Psoas muscle (tissue), 8 donors: Measurements from ENCODE around the gene ADAMTS12. TPM values are rescaled to one million over a fixed set of nuclear protein-coding genes. Genes with fewer than 3 reads are reported as not detected.
A peak's percentile ranks its signal among the peaks of the same experiment; 100 is the strongest.

Experiments
- ATAC-seq, 4 donors: fragments of 200-7000 bp; cut with Tn5 transposase; one replicate each; pipeline ENCODE4 v1.9.1; 2020; ENCODE audit warnings: moderate library complexity in 3 of 4, mild to moderate bottlenecking in 2 of 4
- DNase-seq, 2 donors: peaks; one replicate each; pipeline ENCODE4 v3.0.0-alpha.2; 2020
- H3K27ac ChIP-seq: fragments of 200-600 bp; one replicate; pipeline ENCODE4 v1.8.0; 2022
- H3K27me3 ChIP-seq, 3 donors: fragments of 200-600 bp in 1 of 3; one replicate each; pipeline versions ENCODE4 v1.6.1 to v1.8.0; 2013 to 2022; ENCODE audit warnings: low read length in 2 of 3, mild to moderate bottlenecking in 2 of 3, moderate library complexity in 1 of 3; ENCODE audit not compliant: insufficient read depth in 3 of 3
- H3K36me3 ChIP-seq, 2 donors: fragments of 200-600 bp in 1 of 2; one replicate each; pipeline versions ENCODE4 v1.6.1 to v1.8.0; 2013 to 2022; ENCODE audit warnings: low read depth in 1 of 2, mild to moderate bottlenecking in 1 of 2, moderate library complexity in 1 of 2; ENCODE audit not compliant: insufficient read depth in 1 of 2
- H3K4me1 ChIP-seq: fragments of 200-600 bp; one replicate; pipeline ENCODE4 v1.8.0; 2022
- H3K4me3 ChIP-seq: fragments of 200-600 bp; one replicate; pipeline ENCODE4 v1.8.0; 2022; ENCODE audit warnings: mild to moderate bottlenecking
- H3K9me3 ChIP-seq: fragments of 200-600 bp; one replicate; pipeline ENCODE4 v1.8.0; 2022
- WGBS, 3 donors: extraction: QIAGEN DNeasy Blood & Tissue Kit; methylation state at CpG; one replicate each; pipeline versions ENCODE4 v1.1.6 to v1.1.7; 2013; 5-methylcytosine and 5-hydroxymethylcytosine counted together
- intact Hi-C, 2 donors: fragments of 100-400 bp; cut with DNase I; formaldehyde crosslinking; loops; one replicate each; pipeline versions ENCODE4 v1.11.0 to v1.14.2; 2022
- polyA plus RNA-seq, 3 donors: library from polyadenylated mRNA; stranded (reverse); fragments of 200-250 nt; gene quantifications; one replicate each; pipeline ENCODE4 v1.2.3, GENCODE V29; 2013
- total RNA-seq, 4 donors: library from RNA; stranded (reverse); fragmentation: NEBNext Ultra II Directional in 2 of 4; extraction: Animal tissue kit (Norgen Biotek cat#: 25700) in 2 of 4; gene quantifications; one replicate each; pipeline versions ENCODE4 v1.2.1 to v1.2.4, GENCODE V29; 2021 to 2023
- TF ChIP-seq, protein P1 (sequence below): fragments of 200-600 bp; IDR thresholded peaks from one replicate; pipeline ENCODE4 v1.8.0; 2022; ENCODE audit warnings: antibody characterized with exemption
- donor health status: healthy with polysubstance abuse.
- donor health status: DM: no; HTN: no; CAD: no; lungs with moderate emphysema.
- donor health status: Bipolar disorder and iron deficiency.
- donor health status: healthy.
- donor health status: DM: yes; HTN: yes; CAD: no.
- donor health status: DM: no; HTN: no; CAD: no.
- donor health status: DM: no; HTN: no; CAD: no.
- donor health status: DM: yes; HTN: yes; CAD: no.

ADAMTS12 gene
- total and polyA plus RNA-seq, 7 donors, result 0.19 to 1.2 (median 0.88) TPM

DNA sequence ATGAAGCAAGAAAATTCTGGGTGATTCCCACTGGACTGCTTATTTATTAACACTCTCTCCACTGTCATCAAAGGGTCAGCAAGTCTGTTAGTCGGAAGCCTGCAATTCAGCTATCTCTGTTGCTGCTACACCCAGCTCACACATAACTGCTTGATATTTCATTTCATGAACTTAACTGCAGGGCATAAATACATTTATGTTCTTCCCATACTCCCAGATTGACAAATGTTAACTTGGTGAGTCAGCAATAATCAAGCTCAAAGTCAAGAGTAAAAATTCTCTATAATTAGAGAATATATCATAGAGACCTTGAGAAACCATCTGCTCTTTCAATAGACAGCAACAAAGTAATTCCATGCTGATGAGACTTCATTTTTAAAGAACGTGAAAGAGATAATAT is 198.8 kb downstream of the ADAMTS12 start:
- TF ChIP-seq, protein P1, sequence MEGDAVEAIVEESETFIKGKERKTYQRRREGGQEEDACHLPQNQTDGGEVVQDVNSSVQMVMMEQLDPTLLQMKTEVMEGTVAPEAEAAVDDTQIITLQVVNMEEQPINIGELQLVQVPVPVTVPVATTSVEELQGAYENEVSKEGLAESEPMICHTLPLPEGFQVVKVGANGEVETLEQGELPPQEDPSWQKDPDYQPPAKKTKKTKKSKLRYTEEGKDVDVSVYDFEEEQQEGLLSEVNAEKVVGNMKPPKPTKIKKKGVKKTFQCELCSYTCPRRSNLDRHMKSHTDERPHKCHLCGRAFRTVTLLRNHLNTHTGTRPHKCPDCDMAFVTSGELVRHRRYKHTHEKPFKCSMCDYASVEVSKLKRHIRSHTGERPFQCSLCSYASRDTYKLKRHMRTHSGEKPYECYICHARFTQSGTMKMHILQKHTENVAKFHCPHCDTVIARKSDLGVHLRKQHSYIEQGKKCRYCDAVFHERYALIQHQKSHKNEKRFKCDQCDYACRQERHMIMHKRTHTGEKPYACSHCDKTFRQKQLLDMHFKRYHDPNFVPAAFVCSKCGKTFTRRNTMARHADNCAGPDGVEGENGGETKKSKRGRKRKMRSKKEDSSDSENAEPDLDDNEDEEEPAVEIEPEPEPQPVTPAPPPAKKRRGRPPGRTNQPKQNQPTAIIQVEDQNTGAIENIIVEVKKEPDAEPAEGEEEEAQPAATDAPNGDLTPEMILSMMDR, result no peak
- Histone ChIP-seq H3K27me3 (no peaks in the 10 kb centered on the region), H3K4me1 (no peaks in the 10 kb centered on the region), H3K27ac (no peak overlapping the region), H3K9me3 (peaks cover 7% of the 10 kb centered on the region), H3K4me3 (no peak overlapping the region), H3K36me3 (no peaks in the 10 kb centered on the region)
- DNase-seq, result no peak
- WGBS, 3 donors, result 87 to 92% (median 88%) methylated on average over 2 of the region's 2 CpGs
- intact Hi-C loops, result no loop called here
- ATAC-seq, result no peak

DNA sequence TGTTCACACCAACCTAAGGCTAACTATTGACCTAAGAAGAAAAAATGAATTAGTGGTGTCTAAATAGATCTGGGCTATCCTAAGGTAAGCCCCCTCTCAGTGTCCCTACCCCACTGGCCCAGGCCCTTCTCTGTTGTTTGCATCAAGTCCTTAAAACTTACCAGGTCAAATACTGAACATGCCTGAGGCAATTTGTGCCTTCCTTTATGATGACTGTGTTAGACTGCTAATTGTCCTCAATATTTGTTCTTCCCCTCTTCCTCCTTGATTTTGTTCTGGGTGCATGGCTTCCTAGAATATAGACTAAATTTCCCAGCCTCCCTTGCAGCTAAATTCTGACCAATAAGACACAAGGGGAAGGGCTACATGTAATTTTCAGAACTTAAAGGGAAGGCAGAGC is 199.9 kb downstream of the ADAMTS12 start:
- no peak overlapping the region for H3K4me3 ChIP-seq
- DNase-seq, result no peak

DNA sequence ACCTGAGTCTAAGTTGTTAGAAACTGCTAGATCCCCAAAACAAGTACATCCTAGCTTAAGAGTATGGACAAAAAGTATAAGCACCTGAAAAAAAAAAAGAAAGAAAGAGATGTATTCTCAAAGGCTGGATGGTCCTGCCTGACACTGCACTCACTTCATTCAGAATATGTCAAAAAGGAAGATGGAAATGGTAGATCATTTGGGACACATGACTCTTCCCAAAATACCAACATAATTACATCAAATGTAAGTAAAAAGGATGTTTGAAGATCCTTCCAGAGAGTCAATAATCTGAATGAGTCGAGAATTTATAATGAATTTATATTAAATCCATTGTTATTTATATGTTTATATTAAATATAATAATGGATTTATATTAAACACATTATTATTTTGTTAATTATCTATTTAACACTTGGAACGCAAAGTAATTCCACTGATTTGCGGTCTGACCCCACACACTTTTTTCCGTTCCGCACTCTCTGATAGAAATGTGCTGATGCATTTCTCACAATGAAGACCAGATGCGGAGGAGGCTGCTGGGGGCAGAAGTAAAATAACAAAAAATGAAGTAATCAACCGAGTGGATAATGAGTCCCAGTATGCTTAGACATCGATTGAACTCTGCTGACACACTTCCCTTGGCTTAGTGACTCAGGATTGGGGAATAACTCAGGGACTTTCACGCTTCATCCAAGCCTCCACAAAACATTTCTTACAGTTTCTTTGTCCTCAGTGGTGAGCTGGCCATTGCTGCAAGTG is 201.2 kb downstream of the ADAMTS12 start:
- Histone ChIP-seq H3K36me3 (no peaks in the 10 kb centered on the region), H3K4me3 (no peak overlapping the region), H3K9me3 (peaks cover 7% of the 10 kb centered on the region), H3K27ac (no peak overlapping the region), H3K4me1 (no peaks in the 10 kb centered on the region), H3K27me3 (no peaks in the 10 kb centered on the region)
- intact Hi-C loops, result no loop called here
- DNase-seq, result no peak
- peak in 1 of 4 donors; percentile 54 for ATAC-seq
- WGBS, 3 donors, result 73 to 80% (median 77%) methylated on average over 9 of the region's 9 CpGs
- TF ChIP-seq, protein P1, result no peak

More for the DNA sequence above, 199.9 kb downstream of the ADAMTS12 start:
- Histone ChIP-seq H3K27me3 (no peaks in the 10 kb centered on the region), H3K36me3 (no peaks in the 10 kb centered on the region), H3K9me3 (peaks cover 7% of the 10 kb centered on the region), H3K27ac (no peak overlapping the region), H3K4me1 (no peaks in the 10 kb centered on the region)
- no peak for ATAC-seq
- intact Hi-C loops, result no loop called here
- TF ChIP-seq, protein P1, result no peak

DNA sequence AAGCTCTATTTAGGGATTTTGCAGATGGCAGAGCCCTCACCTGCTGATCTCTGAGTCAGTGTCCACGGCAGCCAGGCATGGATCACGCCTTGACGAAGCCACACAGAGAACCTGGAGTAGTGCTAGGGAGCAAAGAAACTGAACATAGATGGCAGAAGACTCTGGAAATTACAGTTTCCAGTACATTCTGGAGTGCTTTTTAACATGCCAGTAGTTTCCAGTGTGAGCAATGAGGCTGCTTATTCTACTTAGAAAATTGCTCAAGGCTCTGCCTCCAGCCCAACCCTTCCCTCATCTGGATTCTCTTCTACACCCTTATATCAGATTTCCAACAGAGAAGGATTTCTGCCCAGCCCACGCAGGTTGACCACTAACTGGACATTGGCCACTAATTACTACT is 203.3 kb downstream of the ADAMTS12 start:
- intact Hi-C loops, result no loop called here
- WGBS, 3 donors, result 43 to 58% (median 52%) methylated on average over 4 of the region's 4 CpGs
- DNase-seq (no peak), ATAC-seq (peak in 1 of 4 donors; percentile 19)
- peaks cover 4% of the 10 kb centered on the region for H3K9me3 ChIP-seq
- no peak overlapping the region for H3K27ac ChIP-seq
- no peak overlapping the region for H3K4me3 ChIP-seq
- TF ChIP-seq, protein P1, result no peak
- no peaks in the 10 kb centered on the region for H3K4me1 ChIP-seq
- no peaks in the 10 kb centered on the region for H3K27me3 ChIP-seq
- H3K36me3 ChIP-seq, result no peaks in the 10 kb centered on the region

DNA sequence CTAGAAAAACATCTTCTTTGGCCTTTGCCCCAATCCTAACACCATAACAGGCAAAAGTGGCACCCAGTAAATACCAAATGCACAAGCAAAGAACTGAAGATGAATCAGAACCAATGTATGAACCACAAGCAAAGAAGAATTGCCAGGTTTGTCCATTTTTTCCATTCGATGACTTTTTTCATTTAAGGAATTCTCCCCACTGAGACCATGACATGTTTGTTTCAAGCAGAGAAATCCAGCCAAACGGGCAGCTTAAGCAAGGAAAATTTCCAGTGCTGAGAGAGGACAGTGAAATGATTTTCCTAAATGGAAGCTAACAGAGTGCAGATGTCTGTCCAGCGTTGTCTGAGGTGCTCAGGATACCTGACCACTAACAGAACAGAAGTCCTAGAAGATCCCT is 203.7 kb downstream of the ADAMTS12 start:
- Histone ChIP-seq H3K27me3 (no peaks in the 10 kb centered on the region), H3K36me3 (no peaks in the 10 kb centered on the region), H3K4me1 (no peaks in the 10 kb centered on the region), H3K4me3 (no peak overlapping the region), H3K9me3 (no peaks in the 10 kb centered on the region), H3K27ac (no peak overlapping the region)
- intact Hi-C loops, result no loop called here
- WGBS, 3 donors, result 33 to 43% (median 36%) methylated on average over 3 of the region's 3 CpGs
- no peak for ATAC-seq
- TF ChIP-seq, protein P1, result no peak
- DNase-seq, result no peak
